Right atrium auricular region (tissue), 2 donors: Measurements from ENCODE around the gene APOL2. TPM values are rescaled to one million over a fixed set of nuclear protein-coding genes. Genes with fewer than 3 reads are reported as not detected.
"Not testable (repeated sequence)": the region's sequence is repeated elsewhere in the genome, so short reads cannot be mapped to it uniquely, and the experiment has no call there.

Experiments used
- DNase-seq: peaks from one replicate; pipeline ENCODE4 v3.0.0-alpha.2; 2019; ENCODE audit warnings: low spot score
- H3K27ac ChIP-seq, 2 donors: fragments of 200-600 bp; sonication (generic); 1 replicate in 1 of 2; 2 replicates in 1 of 2; pipeline ENCODE4 v1.5.1; 2016 to 2019
- H3K27me3 ChIP-seq, 2 donors: fragments of 200-600 bp; sonication (generic); one replicate each; pipeline versions ENCODE4 v1.5.1 to v1.6.0; 2017 to 2019
- H3K36me3 ChIP-seq: fragments of 200-600 bp; sonication (generic); one replicate; pipeline ENCODE4 v1.5.1; 2016
- H3K4me1 ChIP-seq, 2 donors: fragments of 200-600 bp; sonication (generic); one replicate each; pipeline versions ENCODE4 v1.5.1 to v1.6.0; 2017 to 2019
- H3K4me3 ChIP-seq, 2 donors: fragments of 200-600 bp; sonication (generic); 1 replicate in 1 of 2; 2 replicates in 1 of 2; pipeline ENCODE4 v1.5.1; 2017 to 2019; ENCODE audit warnings: mild to moderate bottlenecking in 1 of 2, moderate library complexity in 1 of 2
- H3K9me3 ChIP-seq, 2 donors: fragments of 200-600 bp; sonication (generic); one replicate each; pipeline ENCODE4 v1.5.1; 2019
- CTCF ChIP-seq, 2 donors: fragments of 200-600 bp; sonication (generic); IDR thresholded peaks; one replicate each; pipeline ENCODE4 v1.5.1; 2019; ENCODE audit warnings: antibody characterized with exemption in 2 of 2
- total RNA-seq, 2 donors: library from RNA; depleted of rRNA; stranded (reverse); fragments of >200 nt; gene quantifications; one replicate each; pipeline ENCODE4 v1.1.0, GENCODE V29; 2016

The APOL2 gene
- total RNA-seq, 2 donors from 2014 or later: 25.4 to 25.7 TPM

- Histone ChIP-seq H3K9me3 (no peaks in the 10 kb centered on the region), H3K27ac (no peak overlapping the region), H3K27me3 (no peaks in the 10 kb centered on the region), H3K36me3 (peaks cover 12% of the 10 kb centered on the region), H3K4me1 (no peaks in the 10 kb centered on the region), H3K4me3 (no peak overlapping the region)
- DNase-seq: no peak
- no peak for TF ChIP-seq CTCF (IDR thresholded peaks at IDR 0.05)
These were observed 27.7 kb upstream of the APOL2 start for GRCh38 chr22:36267058-36267457.

GRCh38 chr22:36263886-36264664, 24.7 kb upstream of the APOL2 start:
- peak overlapping the region in 1 of 2 donors; percentile 8 for H3K27ac ChIP-seq
- H3K27me3 ChIP-seq, H3K9me3 ChIP-seq, DNase-seq, H3K4me3 ChIP-seq: not testable (repeated sequence)
- H3K4me1 ChIP-seq: peaks cover 0 to 11% of the 10 kb centered on the region in 2 donors
- peaks cover 12% of the 10 kb centered on the region for H3K36me3 ChIP-seq

- H3K4me3 ChIP-seq, H3K9me3 ChIP-seq, DNase-seq, H3K27me3 ChIP-seq, H3K27ac ChIP-seq: not testable (repeated sequence)
- Histone ChIP-seq H3K4me1 (peaks cover 0 to 20% of the 10 kb centered on the region in 2 donors), H3K36me3 (peaks cover 12% of the 10 kb centered on the region)
These were observed 23.9 kb upstream of the APOL2 start for GRCh38 chr22:36263216-36263673.

DNA sequence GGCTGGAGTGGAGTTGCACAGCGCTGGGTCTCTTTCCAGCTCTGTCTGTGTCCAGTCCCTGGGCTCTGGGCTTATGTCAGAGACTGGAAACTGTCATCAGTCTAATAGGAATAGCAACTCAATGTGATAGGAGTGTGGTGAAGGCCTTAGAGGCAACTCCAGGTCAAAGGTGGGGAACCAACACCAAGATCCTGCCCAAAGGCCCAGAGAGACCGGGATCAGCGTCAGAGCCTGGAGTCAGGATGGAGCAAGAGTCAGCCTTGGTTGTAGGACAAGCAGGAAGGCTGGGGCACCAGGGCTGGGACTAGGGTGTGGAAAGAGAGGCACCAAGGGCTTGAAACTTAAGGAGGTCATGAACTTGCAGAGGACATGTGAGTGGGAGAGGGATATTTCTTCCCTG, 23.0 kb upstream of the APOL2 start:
- DNase-seq, H3K27ac ChIP-seq, H3K4me3 ChIP-seq, H3K27me3 ChIP-seq, H3K9me3 ChIP-seq: not testable (repeated sequence)
- peaks cover 12% of the 10 kb centered on the region for H3K36me3 ChIP-seq
- H3K4me1 ChIP-seq: peaks cover 0 to 22% of the 10 kb centered on the region in 2 donors

DNA sequence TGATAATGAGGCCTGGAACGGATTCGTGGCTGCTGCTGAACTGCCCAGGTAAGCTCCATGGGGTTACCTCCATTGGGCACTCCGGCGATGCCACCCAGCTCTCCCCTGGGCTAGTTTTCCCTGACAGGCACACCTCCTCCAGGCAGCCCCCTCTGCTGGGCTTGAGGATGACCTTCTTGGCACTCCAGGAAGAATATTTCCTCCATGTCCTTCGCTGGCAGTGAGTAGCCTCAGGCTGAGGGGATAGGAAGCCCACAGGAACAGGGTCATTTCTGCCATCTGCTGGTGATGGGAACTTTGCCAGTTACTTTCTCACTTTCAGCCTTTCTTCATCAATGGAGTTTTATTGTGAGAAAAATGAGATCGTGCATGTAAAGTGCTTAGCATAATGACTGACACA, 22.3 kb upstream of the APOL2 start:
- not testable (repeated sequence) for H3K9me3 ChIP-seq, H3K4me3 ChIP-seq, H3K27me3 ChIP-seq, H3K27ac ChIP-seq, DNase-seq
- Histone ChIP-seq H3K4me1 (peaks cover 0 to 25% of the 10 kb centered on the region in 2 donors), H3K36me3 (peaks cover 12% of the 10 kb centered on the region)

DNA sequence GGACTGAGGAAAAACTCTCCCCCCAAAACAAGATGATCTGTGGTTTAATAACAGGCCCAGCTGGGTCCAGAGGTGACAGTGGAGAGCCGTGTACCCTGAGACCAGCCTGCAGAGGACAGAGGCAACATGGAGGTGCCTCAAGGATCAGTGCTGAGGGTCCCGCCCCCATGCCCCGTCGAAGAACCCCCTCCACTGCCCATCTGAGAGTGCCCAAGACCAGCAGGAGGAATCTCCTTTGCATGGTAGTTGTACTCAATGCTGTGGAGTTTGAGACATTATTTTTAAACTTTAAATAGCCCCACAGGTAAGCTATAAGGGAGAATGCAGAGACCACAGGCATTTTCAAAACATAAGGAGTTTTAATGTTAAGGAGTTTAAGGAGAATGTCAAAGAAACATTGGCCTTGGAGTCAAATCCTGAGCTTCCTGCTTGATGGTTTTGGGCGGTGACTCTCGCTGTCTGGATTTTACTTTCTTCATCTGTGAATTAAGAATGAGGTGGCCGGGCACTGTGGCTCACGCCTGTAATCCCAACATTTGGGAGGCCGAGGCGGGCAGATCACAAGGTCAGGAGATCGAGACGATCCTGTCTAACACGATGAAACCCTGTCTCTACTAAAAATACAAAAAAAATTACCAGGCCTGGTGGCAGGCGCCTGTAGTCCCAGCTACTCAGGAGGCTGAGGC, 20.4 kb upstream of the APOL2 start:
- Histone ChIP-seq H3K9me3 (no peaks in the 10 kb centered on the region), H3K27me3 (no peaks in the 10 kb centered on the region), H3K4me1 (peaks cover 0 to 39% of the 10 kb centered on the region in 2 donors), H3K27ac (peak overlapping the region; percentile 12 to 62), H3K4me3 (no peak overlapping the region), H3K36me3 (no peaks in the 10 kb centered on the region)
- DNase-seq: no peak
- TF ChIP-seq CTCF (IDR thresholded peaks at IDR 0.05): no peak

GRCh38 chr22:36258701-36259614, 19.6 kb upstream of the APOL2 start:
- H3K9me3 ChIP-seq: no peaks in the 10 kb centered on the region
- H3K4me1 ChIP-seq: peaks cover 0 to 47% of the 10 kb centered on the region in 2 donors
- no peak overlapping the region for H3K4me3 ChIP-seq
- no peaks in the 10 kb centered on the region for H3K27me3 ChIP-seq
- H3K27ac ChIP-seq: peak overlapping the region; percentile 12 to 62
- no peak for DNase-seq
- no peak for TF ChIP-seq CTCF (IDR thresholded peaks at IDR 0.05)
- no peaks in the 10 kb centered on the region for H3K36me3 ChIP-seq
